Liver (tissue), 3 donors: Measurements from ENCODE around the gene WIZ.

Experiments
- ATF3 ChIP-seq: IDR thresholded peaks from 2 replicates; pipeline ENCODE4 v1.6.1; 2016; ENCODE audit warnings: antibody characterized with exemption
- CTCF ChIP-seq: fragments of 150-350 bp; IDR thresholded peaks from 2 replicates; pipeline ENCODE4 v1.5.1; 2017; ENCODE audit warnings: improper control_type of control experiment, low read depth, low read length; ENCODE audit not compliant: missing input control
- EGR1 ChIP-seq, 2 donors: IDR thresholded peaks; 2 replicates each; pipeline ENCODE4 v1.6.1; 2016 to 2018; ENCODE audit warnings: antibody characterized with exemption in 2 of 2, low read depth in 2 of 2
- HNF4A ChIP-seq, 2 donors: conservative IDR thresholded peaks; 2 replicates each; pipeline ENCODE4 v1.6.1; 2016; ENCODE audit warnings: antibody characterized with exemption in 2 of 2, mild to moderate bottlenecking in 2 of 2
- JUND ChIP-seq, 2 donors: IDR thresholded peaks; 2 replicates each; pipeline ENCODE4 v1.6.1; 2016; ENCODE audit warnings: antibody characterized with exemption in 2 of 2
- RAD21 ChIP-seq, 2 donors: IDR thresholded peaks; 2 replicates each; pipeline ENCODE4 v1.6.1; 2016; ENCODE audit warnings: antibody characterized with exemption in 2 of 2, mild to moderate bottlenecking in 2 of 2
- REST ChIP-seq: IDR thresholded peaks from 2 replicates; pipeline ENCODE4 v1.6.1; 2016; ENCODE audit warnings: antibody characterized with exemption, mild to moderate bottlenecking
- RXRA ChIP-seq, 2 donors: IDR thresholded peaks; 2 replicates each; pipeline ENCODE4 v1.6.1; 2017 to 2018; ENCODE audit warnings: antibody characterized with exemption in 2 of 2, mild to moderate bottlenecking in 1 of 2
- TAF1 ChIP-seq: conservative IDR thresholded peaks from 2 replicates; pipeline ENCODE4 v1.6.1; 2016; ENCODE audit warnings: antibody characterized with exemption, mild to moderate bottlenecking
- ZBTB33 ChIP-seq: IDR thresholded peaks from 2 replicates; pipeline ENCODE4 v1.6.1; 2016; ENCODE audit warnings: antibody characterized with exemption
- donor health status: healthy.
- donor health status: healthy.

- TF ChIP-seq CTCF (no peak), REST (no peak), RXRA (IDR thresholded peaks at IDR 0.05) (no peak), EGR1 (IDR thresholded peaks at IDR 0.05; ENCODE audit: low read depth in 2 of 2) (no peak), JUND (IDR thresholded peaks at IDR 0.05) (no peak), RAD21 (IDR thresholded peaks at IDR 0.05) (no peak), ZBTB33 (no peak), ATF3 (no peak), HNF4A (conservative IDR thresholded peaks at IDR 0.05) (no peak), TAF1 (no peak)
Observed at GRCh38 chr19:15372470-15372869, 77.3 kb downstream of the WIZ start.
